IMR-90 (cell line): ENCODE data around the gene OGT. TPM values are rescaled to one million over a fixed set of nuclear protein-coding genes. Genes with fewer than 3 reads are reported as not detected.

ENCODE experiments used
- ATAC-seq: fragments of 200-7000 bp; cut with Tn5 transposase; 2 replicates; pipeline ENCODE4 v1.9.1; 2020; ENCODE audit warnings: low read depth, mild to moderate bottlenecking, moderate library complexity
- BruUV-seq: library from RNA; stranded (reverse); fragments of 400-500 nt; replicated peaks from 2 replicates; lab custom pipeline; 2021; lab: Mats Ljungman, UMichigan
- CTCF ChIA-PET: fragments of 300-600 bp; formaldehyde crosslinking; extraction: SDS; loops from one replicate; lab custom pipeline; 2021; ENCODE audit warnings: antibody characterized with exemption; lab: Yijun Ruan, JAX
- POLR2A ChIA-PET: fragments of 300-600 bp; sonication (Branson Sonifier 250); formaldehyde crosslinking; loops from one replicate; lab custom pipeline; 2022; ENCODE audit warnings: antibody characterized with exemption; ENCODE audit not compliant: unreplicated experiment; lab: Charles Lee
- DNase-seq: peaks from one replicate; pipeline ENCODE4 v3.0.0; 2013
- H2AFZ ChIP-seq: replicated peaks from 2 replicates; pipeline ENCODE3; 2013; ENCODE audit warnings: low read length, mild to moderate bottlenecking; ENCODE audit not compliant: poor library complexity
- H2AK5ac ChIP-seq: 2 replicates; pipeline ENCODE4 v1.6.1; 2013; ENCODE audit warnings: low read depth, low read length, inconsistent platforms
- H2AK9ac ChIP-seq: replicated peaks from 2 replicates; pipeline ENCODE3; 2013; ENCODE audit warnings: mild to moderate bottlenecking, low read depth, low read length, moderate library complexity; ENCODE audit not compliant: poor library complexity
- H2BK120ac ChIP-seq: 2 replicates; pipeline ENCODE4 v1.6.1; 2013; ENCODE audit warnings: low read depth, low read length, inconsistent platforms
- H2BK15ac ChIP-seq: 3 replicates; pipeline ENCODE4 v1.6.1; 2013; ENCODE audit warnings: low read depth, low read length, inconsistent platforms
- H2BK20ac ChIP-seq: 2 replicates; pipeline ENCODE4 v1.6.1; 2013; ENCODE audit warnings: low read depth, mild to moderate bottlenecking, inconsistent platforms, low read length, moderate library complexity
- H2BK5ac ChIP-seq: 2 replicates; pipeline ENCODE4 v1.6.1; 2013; ENCODE audit warnings: mild to moderate bottlenecking, low read depth, low read length, inconsistent platforms; ENCODE audit not compliant: poor library complexity, severe bottlenecking
- H3K14ac ChIP-seq: replicated peaks from 2 replicates; pipeline ENCODE4 v1.6.1; 2013; ENCODE audit warnings: low read depth, low read length, inconsistent platforms
- H3K18ac ChIP-seq: 2 replicates; pipeline ENCODE4 v1.6.1; 2013; ENCODE audit warnings: low read depth, low read length, control low read depth
- H3K23ac ChIP-seq: 2 replicates; pipeline ENCODE4 v1.6.1; 2013; ENCODE audit warnings: low read depth, low read length, inconsistent platforms
- H3K27ac ChIP-seq: 2 replicates; pipeline ENCODE4 v1.5.1; 2013; ENCODE audit warnings: mild to moderate bottlenecking, control low read depth, low read length; ENCODE audit not compliant: insufficient read depth
- H3K27me3 ChIP-seq: 2 replicates; pipeline ENCODE4 v1.6.1; 2013; ENCODE audit warnings: low read length; ENCODE audit not compliant: control insufficient read depth, insufficient read depth
- H3K36me3 ChIP-seq: 2 replicates; pipeline ENCODE4 v1.6.1; 2013; ENCODE audit warnings: low read length, mixed read lengths; ENCODE audit not compliant: control insufficient read depth, insufficient read depth
- H3K4ac ChIP-seq: 2 replicates; pipeline ENCODE4 v1.6.1; 2013; ENCODE audit warnings: low read depth, low read length, inconsistent platforms
- H3K4me1 ChIP-seq: 2 replicates; pipeline ENCODE4 v1.6.1; 2013; ENCODE audit warnings: low read length, mixed read lengths; ENCODE audit not compliant: control insufficient read depth, insufficient read depth
- H3K4me2 ChIP-seq: 2 replicates; pipeline ENCODE4 v1.6.1; 2013; ENCODE audit warnings: low read depth, mild to moderate bottlenecking, control low read depth, low read length, moderate library complexity
- H3K4me3 ChIP-seq: 2 replicates; pipeline ENCODE4 v1.5.1; 2013; ENCODE audit warnings: low read depth, mild to moderate bottlenecking, control low read depth, low read length, moderate library complexity; ENCODE audit not compliant: insufficient read depth
- H3K56ac ChIP-seq: 2 replicates; pipeline ENCODE4 v1.6.1; 2013; ENCODE audit warnings: low read length, inconsistent platforms; ENCODE audit not compliant: insufficient read depth; ENCODE audit errors: extremely low read depth
- H3K79me1 ChIP-seq, 2 experiments: 2 replicates each; pipeline ENCODE4 v1.6.1; 2013; ENCODE audit warnings: low read length in 2 of 2, inconsistent platforms in 1 of 2, low read depth in 1 of 2
- H3K9ac ChIP-seq: 2 replicates; pipeline ENCODE4 v1.6.1; 2013; ENCODE audit warnings: low read depth, low read length, control low read depth
- H3K9me1 ChIP-seq: 2 replicates; pipeline ENCODE4 v1.6.1; 2013; ENCODE audit warnings: low read length, inconsistent platforms; ENCODE audit not compliant: insufficient read depth
- H3K9me3 ChIP-seq: 2 replicates; pipeline ENCODE4 v1.6.1; 2013; ENCODE audit warnings: low read length; ENCODE audit not compliant: control insufficient read depth, insufficient read depth
- H4K20me1 ChIP-seq: 2 replicates; pipeline ENCODE4 v1.6.1; 2013; ENCODE audit warnings: low read length, inconsistent platforms; ENCODE audit not compliant: insufficient read depth
- H4K5ac ChIP-seq: 2 replicates; pipeline ENCODE4 v1.6.1; 2013; ENCODE audit warnings: mild to moderate bottlenecking, low read depth, low read length, control low read depth
- H4K8ac ChIP-seq, 2 experiments: 2 replicates each; pipeline ENCODE4 v1.6.1; 2013; ENCODE audit warnings: low read depth in 2 of 2, low read length in 2 of 2, control low read depth in 1 of 2, inconsistent platforms in 1 of 2
- H4K91ac ChIP-seq: 2 replicates; pipeline ENCODE4 v1.6.1; 2013; ENCODE audit warnings: low read depth, low read length, inconsistent platforms; ENCODE audit not compliant: insufficient read depth
- CEBPB ChIP-seq: IDR thresholded peaks from 2 replicates; pipeline ENCODE4 v1.6.1; 2012; ENCODE audit warnings: low read depth, low read length, improper control_type of control experiment
- CHD1 ChIP-seq: IDR thresholded peaks from 2 replicates; pipeline ENCODE4 v1.6.1; 2012; ENCODE audit warnings: low read depth, low read length, improper control_type of control experiment
- ELK1 ChIP-seq: fragments of 150-350 bp; IDR thresholded peaks from 2 replicates; pipeline ENCODE4 v1.6.1; 2016; ENCODE audit warnings: low read depth, mild to moderate bottlenecking, low read length, moderate library complexity, borderline replicate concordance
- FOS ChIP-seq: fragments of 150-350 bp; IDR thresholded peaks from 2 replicates; pipeline ENCODE4 v1.6.1; 2016; ENCODE audit warnings: low read depth, low read length
- MAFK ChIP-seq: IDR thresholded peaks from 2 replicates; pipeline ENCODE4 v1.6.1; 2012; ENCODE audit warnings: low read depth, low read length, improper control_type of control experiment
- MAZ ChIP-seq: IDR thresholded peaks from 2 replicates; pipeline ENCODE4 v1.6.1; 2012; ENCODE audit warnings: low read depth, mild to moderate bottlenecking, low read length, improper control_type of control experiment, moderate library complexity, borderline replicate concordance
- MXI1 ChIP-seq: IDR thresholded peaks from 2 replicates; pipeline ENCODE4 v1.6.1; 2012; ENCODE audit warnings: low read depth, mild to moderate bottlenecking, low read length, moderate library complexity, borderline replicate concordance
- RAD21 ChIP-seq: IDR thresholded peaks from 2 replicates; pipeline ENCODE4 v1.6.1; 2012; ENCODE audit warnings: low read length, improper control_type of control experiment
- RCOR1 ChIP-seq: IDR thresholded peaks from 2 replicates; pipeline ENCODE4 v1.6.1; 2012; ENCODE audit warnings: mild to moderate bottlenecking, low read length, improper control_type of control experiment; ENCODE audit not compliant: insufficient replicate concordance
- RFX5 ChIP-seq: IDR thresholded peaks from 2 replicates; pipeline ENCODE4 v1.8.0; 2012; ENCODE audit warnings: low read depth, mild to moderate bottlenecking, low read length, moderate library complexity
- WGBS, 2 experiments: methylation state at CpG; one replicate each; pipeline versions ENCODE4 v1.1.5 to v1.1.7; 2013; ENCODE audit warnings: missing lambda C conversion rate in 2 of 2; ENCODE audit not compliant: insufficient read length in 1 of 2; ENCODE audit errors: extremely low coverage in 2 of 2; 5-methylcytosine and 5-hydroxymethylcytosine counted together
- dilution Hi-C: fragments of 300-500 bp; cut with HindIII; formaldehyde crosslinking; loops from one replicate; pipeline ENCODE4 v1.14.3; 2018; ENCODE audit warnings: low sequenced_read_pairs; ENCODE audit not compliant: unreplicated experiment
- in situ Hi-C: fragments of 300-500 bp; cut with MboI; formaldehyde crosslinking; loops from 3 replicates; pipeline ENCODE4 v1.14.3; 2019; ENCODE audit warnings: low sequenced_read_pairs, inconsistent platforms, mixed read lengths
- intact Hi-C: fragments of 100-400 bp; cut with micrococcal nuclease; formaldehyde crosslinking; loops from 2 replicates; pipeline ENCODE4 v1.10.0; 2022
- polyA plus RNA-seq, 3 experiments: library from polyadenylated mRNA; depleted of rRNA; stranded (reverse); fragments of >200 nt; gene quantifications; 2 replicates each; pipeline ENCODE4 v1.2.3, GENCODE V29; 2012; ENCODE audit warnings: low replicate concordance in 1 of 3
- total RNA-seq: library from RNA; depleted of rRNA; stranded (reverse); fragments of >200 nt; gene quantifications from 2 replicates; pipeline ENCODE4 v1.2.3, GENCODE V29; 2012

Gene OGT
- total and polyA plus RNA-seq, 2 of the 4 experiments (the other 2 are of a cell fraction) = 80.7 to 113 TPM

- Histone ChIP-seq H2AFZ (no peak overlapping the region), H3K23ac (no peak overlapping the region), H3K9me3 (peaks cover 13% of the 10 kb centered on the region), H2BK5ac (no peak overlapping the region), H3K14ac (no peak overlapping the region), H3K9ac (no peak overlapping the region), H3K36me3 (peaks cover 36% of the 10 kb centered on the region), H2BK20ac (no peak overlapping the region), H4K5ac (no peak overlapping the region), H3K18ac (no peak overlapping the region), H3K27ac (no peak overlapping the region), H2BK120ac (no peak overlapping the region), H3K56ac (no peak overlapping the region), H2AK5ac (no peak overlapping the region), H4K8ac (no peak overlapping the region), H2BK15ac (no peak overlapping the region), H3K79me1 (no peaks in the 10 kb centered on the region), H3K9me1 (no peaks in the 10 kb centered on the region), H3K4me2 (no peak overlapping the region), H3K4ac (no peak overlapping the region), H4K91ac (no peak overlapping the region), H2AK9ac (no peak overlapping the region), H4K20me1 (no peaks in the 10 kb centered on the region), H3K4me3 (no peak overlapping the region), H3K4me1 (no peaks in the 10 kb centered on the region), H3K27me3 (peaks cover 2% of the 10 kb centered on the region)
- no peak for DNase-seq
- ChIA-PET CTCF (interaction anchor here (0.6 kb wide), 1 partner anchor 965 kb away, joined by 3 read pairs; no protein-coding TSS in a partner anchor), POLR2A (no interaction called here)
- no peak for ATAC-seq
- TF ChIP-seq RAD21 (no peak), FOS (no peak), RFX5 (no peak), CEBPB (no peak), RCOR1 (no peak), ELK1 (no peak), MAFK (no peak), MXI1 (no peak), MAZ (no peak), CHD1 (no peak)
- in situ Hi-C loops (no loop called here), intact Hi-C loops (no loop called here), dilution Hi-C loops (no loop called here)
- no TSS peak for BruUV-seq
- WGBS, 2 experiments = 90% methylated on average over 2 of the region's 8 CpGs; no CpG with 5 or more reads in 1 of the 2 experiments
Observed at GRCh38 chrX:71604796-71605568, 72.1 kb downstream of the OGT start.
